Coronary artery (tissue), 2 donors: Measurements from ENCODE around the gene TMC4.
"Not testable (repeated sequence)": the region's sequence is repeated elsewhere in the genome, so short reads cannot be mapped to it uniquely, and the experiment has no call there.

Experiments used
- DNase-seq: peaks from one replicate; pipeline ENCODE4 v3.0.0-alpha.2; 2017; ENCODE audit warnings: low spot score
- H3K27ac ChIP-seq, 2 donors: fragments of 200-600 bp; sonication (generic); one replicate each; pipeline ENCODE4 v1.5.1; 2016 to 2019
- H3K4me3 ChIP-seq: fragments of 200-600 bp; sonication (generic); 2 replicates; pipeline ENCODE4 v1.5.1; 2016; ENCODE audit warnings: mild to moderate bottlenecking, moderate library complexity
- TF ChIP-seq, protein P1 (sequence below): fragments of 200-600 bp; sonication (generic); IDR thresholded peaks from one replicate; pipeline ENCODE4 v1.5.1; 2019; ENCODE audit warnings: antibody characterized with exemption

Gene TMC4

DNA sequence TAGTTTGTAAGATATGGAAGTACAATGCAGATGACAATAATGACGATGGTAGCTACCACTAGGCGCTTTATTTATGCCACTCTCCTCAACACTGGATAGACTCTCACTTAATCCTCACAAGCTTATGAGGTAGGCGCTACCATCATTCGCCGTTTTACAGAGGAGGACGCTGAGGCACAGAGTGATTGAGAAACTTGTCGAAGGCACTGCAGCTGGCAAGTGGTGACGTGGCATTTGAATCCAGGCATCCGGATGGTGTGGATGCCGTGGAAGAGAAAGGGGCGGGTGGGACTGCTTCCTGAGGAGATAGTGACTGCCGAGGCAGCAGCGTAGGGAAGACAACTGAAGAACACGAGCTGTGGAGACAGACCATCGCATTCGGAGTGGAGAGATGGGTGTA is 26.4 kb upstream of the TMC4 start:
- no peak for DNase-seq
- Histone ChIP-seq H3K27ac (no peak overlapping the region), H3K4me3 (no peak overlapping the region)
- TF ChIP-seq, protein P1, sequence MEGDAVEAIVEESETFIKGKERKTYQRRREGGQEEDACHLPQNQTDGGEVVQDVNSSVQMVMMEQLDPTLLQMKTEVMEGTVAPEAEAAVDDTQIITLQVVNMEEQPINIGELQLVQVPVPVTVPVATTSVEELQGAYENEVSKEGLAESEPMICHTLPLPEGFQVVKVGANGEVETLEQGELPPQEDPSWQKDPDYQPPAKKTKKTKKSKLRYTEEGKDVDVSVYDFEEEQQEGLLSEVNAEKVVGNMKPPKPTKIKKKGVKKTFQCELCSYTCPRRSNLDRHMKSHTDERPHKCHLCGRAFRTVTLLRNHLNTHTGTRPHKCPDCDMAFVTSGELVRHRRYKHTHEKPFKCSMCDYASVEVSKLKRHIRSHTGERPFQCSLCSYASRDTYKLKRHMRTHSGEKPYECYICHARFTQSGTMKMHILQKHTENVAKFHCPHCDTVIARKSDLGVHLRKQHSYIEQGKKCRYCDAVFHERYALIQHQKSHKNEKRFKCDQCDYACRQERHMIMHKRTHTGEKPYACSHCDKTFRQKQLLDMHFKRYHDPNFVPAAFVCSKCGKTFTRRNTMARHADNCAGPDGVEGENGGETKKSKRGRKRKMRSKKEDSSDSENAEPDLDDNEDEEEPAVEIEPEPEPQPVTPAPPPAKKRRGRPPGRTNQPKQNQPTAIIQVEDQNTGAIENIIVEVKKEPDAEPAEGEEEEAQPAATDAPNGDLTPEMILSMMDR, result no peak

DNA sequence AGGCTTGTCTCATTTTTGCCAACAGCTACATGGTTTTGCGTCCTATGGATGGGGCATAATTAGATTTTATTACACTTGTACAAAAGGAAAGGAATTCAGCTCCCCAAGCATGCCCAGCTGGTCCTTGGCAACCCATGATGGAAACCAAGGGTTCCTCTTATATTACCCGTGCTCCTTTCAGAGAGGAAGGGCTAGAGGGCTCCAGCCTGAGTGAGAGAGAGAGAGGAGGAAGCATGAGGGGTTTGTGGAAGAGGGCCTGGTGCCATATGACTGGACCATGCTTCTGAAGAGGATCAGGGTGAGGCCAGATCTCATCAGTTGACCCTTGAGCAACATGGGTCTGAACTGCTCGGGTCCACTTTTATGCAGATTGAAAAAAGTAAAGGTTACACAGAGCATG is 24.2 kb upstream of the TMC4 start:
- Histone ChIP-seq H3K27ac (no peak overlapping the region), H3K4me3 (no peak overlapping the region)
- TF ChIP-seq, protein P1, result no peak
- no peak for DNase-seq

DNA sequence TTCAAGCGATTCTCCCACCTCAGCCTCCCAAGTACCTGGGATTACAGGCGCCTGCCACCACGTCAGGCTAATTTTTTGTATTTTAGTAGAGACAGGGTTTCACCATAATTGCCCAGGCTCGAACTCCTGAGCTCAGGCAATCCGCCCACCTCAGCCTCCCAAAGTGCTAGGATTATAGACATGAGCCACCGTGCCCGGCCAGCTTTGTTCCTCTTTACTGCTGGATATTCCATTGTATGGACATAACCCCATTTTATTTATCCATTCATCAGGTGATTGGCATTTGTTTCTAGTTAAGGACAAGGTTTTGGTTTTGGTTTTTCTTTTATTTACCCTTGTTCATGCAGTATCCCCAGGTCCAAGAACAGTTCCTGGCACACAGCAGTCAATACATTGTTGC is 23.6 kb upstream of the TMC4 start:
- Histone ChIP-seq H3K4me3 (no peak overlapping the region), H3K27ac (no peak overlapping the region)
- DNase-seq, result no peak
- TF ChIP-seq, protein P1, result no peak

DNA sequence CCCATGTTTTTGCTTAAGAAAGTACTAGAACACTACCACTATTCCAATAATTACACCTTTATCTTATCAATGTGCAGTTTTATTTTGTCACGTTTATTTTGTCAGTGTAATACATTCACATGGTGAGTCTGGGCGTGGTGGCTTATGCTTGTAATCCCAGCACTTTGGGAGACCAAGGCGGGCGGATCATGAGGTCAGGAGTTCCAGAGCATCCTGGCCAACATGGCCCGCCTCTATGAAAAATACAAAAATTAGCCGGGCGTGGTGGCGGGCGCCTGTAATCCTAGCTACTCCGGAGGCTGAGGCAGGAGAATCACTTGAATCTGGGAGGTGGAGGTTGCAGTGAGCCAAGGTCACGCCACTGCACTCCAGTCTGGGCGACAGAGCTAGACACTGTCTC is 21.5 kb upstream of the TMC4 start:
- H3K27ac ChIP-seq, DNase-seq, H3K4me3 ChIP-seq: not testable (repeated sequence)

DNA sequence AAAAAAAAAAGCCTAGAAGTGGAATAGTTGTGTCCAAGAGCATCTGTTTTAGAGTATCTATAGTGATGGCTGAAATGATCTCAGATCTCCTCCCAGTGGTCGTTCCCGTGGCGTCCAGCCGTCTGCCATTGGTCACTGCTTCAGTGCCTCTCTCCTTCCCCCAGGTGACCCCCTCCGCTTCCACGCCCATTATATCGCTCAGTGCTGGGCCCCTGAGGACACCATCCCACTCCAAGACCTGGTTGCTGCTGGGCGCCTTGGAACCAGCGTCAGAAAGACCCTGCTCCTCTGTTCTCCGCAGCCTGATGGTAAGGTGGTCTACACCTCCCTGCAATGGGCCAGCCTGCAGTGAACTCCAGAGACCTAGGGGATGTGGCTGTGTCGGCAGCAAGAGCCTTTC is 20.1 kb upstream of the TMC4 start:
- Histone ChIP-seq H3K4me3 (no peak overlapping the region), H3K27ac (no peak overlapping the region)
- DNase-seq, result no peak
- TF ChIP-seq, protein P1, result no peak

DNA sequence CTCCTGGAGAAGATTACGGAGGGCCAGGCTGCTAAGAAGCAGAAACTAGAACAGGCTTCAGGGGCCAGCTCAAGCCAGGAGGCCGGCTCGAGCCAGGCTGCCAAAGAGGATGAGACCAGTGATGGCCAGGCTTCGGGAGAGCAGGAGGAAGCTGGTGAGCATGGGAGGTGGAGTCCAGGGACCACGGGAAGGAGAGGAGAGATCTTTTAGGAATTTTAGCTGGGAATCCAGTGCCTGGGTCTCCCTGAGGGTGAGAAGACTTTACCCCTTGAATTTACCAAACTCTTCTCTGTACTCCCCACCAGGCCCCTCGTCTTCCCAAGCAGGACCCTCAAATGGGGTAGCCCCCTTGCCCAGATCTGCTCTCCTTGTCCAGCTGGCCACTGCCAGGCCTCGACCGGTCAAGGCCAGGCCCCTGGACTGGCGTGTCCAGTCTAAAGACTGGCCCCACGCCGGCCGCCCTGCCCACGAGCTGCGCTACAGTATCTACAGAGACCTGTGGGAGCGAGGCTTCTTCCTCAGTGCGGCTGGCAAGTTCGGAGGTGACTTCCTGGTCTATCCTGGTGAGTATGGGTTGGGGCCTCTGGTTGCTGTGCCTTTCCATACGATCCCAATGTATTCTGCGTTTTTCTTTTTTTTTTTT is 19.0 kb upstream of the TMC4 start:
- Histone ChIP-seq H3K27ac (peak overlapping the region; percentile 95 to 99), H3K4me3 (peak overlapping the region; percentile 94)
- DNase-seq, result no peak
- TF ChIP-seq, protein P1, result no peak

DNA sequence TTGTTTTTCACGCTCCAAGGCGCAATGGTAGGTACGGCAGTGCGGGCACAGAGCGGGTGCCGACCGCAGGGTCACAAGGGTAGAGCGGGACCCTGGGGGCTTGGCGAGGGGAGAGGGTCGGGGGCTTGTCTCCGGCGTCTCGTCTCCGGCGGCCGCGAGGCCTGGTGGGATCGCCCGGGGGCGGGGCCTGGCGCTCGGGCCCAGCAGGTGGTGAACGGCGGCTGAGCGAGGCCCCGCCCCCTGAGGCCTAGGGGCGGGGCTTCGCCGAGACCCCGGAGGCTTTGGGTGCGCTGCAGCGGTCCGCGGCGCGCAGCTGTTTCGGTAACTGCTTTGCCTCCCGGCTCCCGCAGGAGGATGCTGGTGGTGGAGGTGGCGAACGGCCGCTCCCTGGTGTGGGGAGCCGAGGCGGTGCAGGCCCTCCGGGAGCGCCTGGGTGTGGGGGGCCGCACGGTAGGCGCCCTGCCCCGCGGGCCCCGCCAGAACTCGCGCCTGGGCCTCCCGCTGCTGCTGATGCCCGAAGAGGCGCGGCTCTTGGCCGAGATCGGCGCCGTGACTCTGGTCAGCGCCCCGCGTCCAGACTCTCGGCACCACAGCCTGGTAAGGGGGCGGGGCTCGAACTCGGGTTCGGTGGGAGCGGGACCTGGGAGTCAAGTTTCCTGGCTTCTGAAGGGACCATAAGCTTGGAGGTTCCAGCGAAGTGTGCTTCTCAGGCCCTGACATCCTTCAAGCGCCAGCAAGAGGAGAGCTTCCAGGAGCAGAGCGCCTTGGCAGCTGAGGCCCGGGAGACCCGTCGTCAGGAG is 18.3 kb upstream of the TMC4 start, which contains the start of gene TSEN34:
TSEN34 (plus strand) TSS at position 298 of the 800 bp plus-strand sequence; CDS start at position 355, 57 bp downstream.
- Histone ChIP-seq H3K4me3 (peak within 1 kb of the TSS; percentile 94), H3K27ac (peak within 1 kb of the TSS; percentile 95 to 99)
- TF ChIP-seq, protein P1, result no peak
- DNase-seq, result peak; percentile 86
